Fibroblast of villous mesenchyme (primary cell): Measurements from ENCODE around the gene ATP1A1. TPM values are rescaled to one million over a fixed set of nuclear protein-coding genes. Genes with fewer than 3 reads are reported as not detected.

ENCODE experiments used
- DNase-seq: peaks from one replicate; pipeline ENCODE4 v3.0.0-alpha.2; 2010; ENCODE audit warnings: low read depth
- H3K4me3 ChIP-seq: 2 replicates; pipeline ENCODE4 v1.5.1; 2011; ENCODE audit warnings: low read depth, mild to moderate bottlenecking, low read length
- total RNA-seq: library from RNA; depleted of rRNA; stranded (reverse); fragments of >200 nt; gene quantifications from 2 replicates; pipeline ENCODE4 v1.2.3, GENCODE V29; 2012
- TF ChIP-seq, protein P1 (sequence below): IDR thresholded peaks from 2 replicates; pipeline ENCODE4 v1.5.1; 2012; ENCODE audit warnings: low read depth, mild to moderate bottlenecking, low read length; ENCODE audit not compliant: insufficient read depth

The ATP1A1 gene
- total RNA-seq, 1 donor, result 107 TPM

DNA sequence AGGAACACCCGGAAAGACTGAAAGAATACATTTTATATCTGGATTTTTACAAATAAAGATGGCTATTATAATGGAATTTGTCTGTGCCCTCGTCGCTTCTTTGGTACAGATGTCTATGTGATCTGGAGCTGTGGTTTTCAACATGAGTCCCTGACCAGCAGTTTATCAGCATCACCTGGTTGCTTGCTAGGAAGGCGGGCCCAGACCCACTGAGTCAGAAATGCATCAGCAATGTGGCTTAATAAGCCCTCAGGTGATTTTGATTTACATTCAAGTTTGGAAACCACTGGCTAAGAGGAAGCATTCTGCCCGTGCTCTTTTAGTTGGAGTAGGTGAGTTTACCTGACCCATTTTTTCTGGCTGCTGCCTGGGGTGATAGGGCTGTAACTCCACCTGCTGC lies 31.7 kb downstream of the ATP1A1 start:
- no peak for DNase-seq
- TF ChIP-seq, protein P1, sequence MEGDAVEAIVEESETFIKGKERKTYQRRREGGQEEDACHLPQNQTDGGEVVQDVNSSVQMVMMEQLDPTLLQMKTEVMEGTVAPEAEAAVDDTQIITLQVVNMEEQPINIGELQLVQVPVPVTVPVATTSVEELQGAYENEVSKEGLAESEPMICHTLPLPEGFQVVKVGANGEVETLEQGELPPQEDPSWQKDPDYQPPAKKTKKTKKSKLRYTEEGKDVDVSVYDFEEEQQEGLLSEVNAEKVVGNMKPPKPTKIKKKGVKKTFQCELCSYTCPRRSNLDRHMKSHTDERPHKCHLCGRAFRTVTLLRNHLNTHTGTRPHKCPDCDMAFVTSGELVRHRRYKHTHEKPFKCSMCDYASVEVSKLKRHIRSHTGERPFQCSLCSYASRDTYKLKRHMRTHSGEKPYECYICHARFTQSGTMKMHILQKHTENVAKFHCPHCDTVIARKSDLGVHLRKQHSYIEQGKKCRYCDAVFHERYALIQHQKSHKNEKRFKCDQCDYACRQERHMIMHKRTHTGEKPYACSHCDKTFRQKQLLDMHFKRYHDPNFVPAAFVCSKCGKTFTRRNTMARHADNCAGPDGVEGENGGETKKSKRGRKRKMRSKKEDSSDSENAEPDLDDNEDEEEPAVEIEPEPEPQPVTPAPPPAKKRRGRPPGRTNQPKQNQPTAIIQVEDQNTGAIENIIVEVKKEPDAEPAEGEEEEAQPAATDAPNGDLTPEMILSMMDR, result no peak
- H3K4me3 ChIP-seq, result no peak overlapping the region

- DNase-seq, result no peak
- TF ChIP-seq, protein P1, result no peak
- H3K4me3 ChIP-seq, result no peak overlapping the region
Observed at GRCh38 chr1:116405241-116406135, 32.4 kb downstream of the ATP1A1 start.

DNA sequence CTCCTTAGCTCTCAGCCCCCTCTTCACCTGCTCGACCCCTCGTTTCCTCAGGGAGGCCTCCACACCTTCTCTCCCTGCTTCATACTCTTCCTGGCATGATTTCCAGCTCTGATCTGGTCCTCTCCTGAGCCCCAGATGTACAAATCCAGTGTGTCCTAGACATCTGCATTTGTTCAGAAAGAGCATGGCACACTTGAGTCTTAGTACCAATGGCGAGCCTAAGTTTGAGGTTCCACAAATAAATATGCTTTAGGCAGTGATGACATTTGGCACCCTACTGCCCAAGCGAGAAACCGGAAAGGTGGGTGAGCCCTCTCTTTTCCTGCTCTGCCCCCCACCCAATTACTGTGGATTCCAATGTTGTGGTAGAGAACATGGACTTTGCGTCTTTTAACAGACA lies 34.0 kb downstream of the ATP1A1 start:
- H3K4me3 ChIP-seq, result no peak overlapping the region
- TF ChIP-seq, protein P1, result no peak
- no peak for DNase-seq

DNA sequence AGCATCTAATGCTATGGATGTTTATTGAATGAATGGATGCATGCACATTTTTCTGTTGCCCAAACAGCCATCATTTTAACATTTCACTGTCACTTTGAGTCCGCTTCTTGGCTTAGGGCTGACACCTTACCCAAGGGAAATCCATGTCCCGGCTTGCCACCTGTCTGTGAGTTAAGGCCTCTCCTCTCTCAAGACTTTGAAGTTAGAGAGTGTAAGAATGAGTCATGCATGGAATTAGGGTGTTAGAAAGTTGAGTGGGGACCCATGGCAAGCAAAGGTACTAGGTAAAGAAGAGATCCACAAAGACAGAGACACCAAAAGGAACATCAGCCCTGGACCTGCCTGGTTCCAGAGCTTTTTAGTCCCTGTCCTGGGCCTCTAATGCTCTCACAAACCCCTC lies 35.1 kb downstream of the ATP1A1 start:
- no peak for DNase-seq
- TF ChIP-seq, protein P1, result no peak

DNA sequence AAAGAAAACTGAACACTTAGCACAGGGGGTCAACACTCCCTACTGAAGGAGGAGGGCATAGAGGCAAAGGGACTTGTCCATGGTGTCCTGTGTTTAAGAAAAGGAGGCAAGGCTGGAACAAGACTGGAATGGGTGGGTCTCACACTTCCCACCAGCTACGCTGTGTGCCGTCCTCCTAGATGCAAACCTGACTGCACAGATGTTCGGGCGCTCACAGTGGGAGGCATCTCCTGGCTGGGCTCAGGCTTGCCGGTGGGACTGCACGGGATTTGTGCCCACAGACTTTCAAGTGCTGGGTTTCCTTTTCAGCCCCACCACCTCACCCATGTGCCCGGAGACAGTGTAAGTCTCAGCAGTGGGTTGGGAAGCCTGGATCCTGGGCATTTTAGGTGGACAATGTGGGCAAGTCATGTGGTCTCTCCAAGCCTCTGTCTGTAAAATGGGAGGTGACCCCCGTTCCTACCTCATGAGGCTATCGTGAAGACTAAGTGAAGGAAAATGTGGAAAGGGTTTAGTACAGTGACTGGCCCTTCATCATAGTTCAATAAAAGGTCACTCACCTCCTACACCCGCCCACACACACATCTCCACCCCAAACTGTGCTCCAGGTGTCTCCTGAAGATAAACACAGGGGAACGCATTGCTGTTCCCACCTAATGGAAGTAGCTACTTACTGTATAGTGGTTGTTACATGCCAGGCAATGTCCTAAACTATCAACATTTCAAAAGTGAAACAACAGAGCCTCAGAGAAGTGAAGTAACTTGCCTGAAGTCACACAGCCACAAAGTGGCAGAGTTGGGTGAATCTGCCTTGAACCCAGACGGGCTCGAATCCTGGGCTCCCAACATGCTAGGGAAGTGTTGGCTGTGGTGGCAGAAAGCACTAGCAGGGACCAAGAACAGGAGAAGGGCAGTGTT lies 36.0 kb downstream of the ATP1A1 start:
- TF ChIP-seq, protein P1, result no peak
- DNase-seq, result no peak
- H3K4me3 ChIP-seq, result no peak overlapping the region

More for the DNA sequence above, 35.1 kb downstream of the ATP1A1 start:
- H3K4me3 ChIP-seq, result no peak overlapping the region

DNA sequence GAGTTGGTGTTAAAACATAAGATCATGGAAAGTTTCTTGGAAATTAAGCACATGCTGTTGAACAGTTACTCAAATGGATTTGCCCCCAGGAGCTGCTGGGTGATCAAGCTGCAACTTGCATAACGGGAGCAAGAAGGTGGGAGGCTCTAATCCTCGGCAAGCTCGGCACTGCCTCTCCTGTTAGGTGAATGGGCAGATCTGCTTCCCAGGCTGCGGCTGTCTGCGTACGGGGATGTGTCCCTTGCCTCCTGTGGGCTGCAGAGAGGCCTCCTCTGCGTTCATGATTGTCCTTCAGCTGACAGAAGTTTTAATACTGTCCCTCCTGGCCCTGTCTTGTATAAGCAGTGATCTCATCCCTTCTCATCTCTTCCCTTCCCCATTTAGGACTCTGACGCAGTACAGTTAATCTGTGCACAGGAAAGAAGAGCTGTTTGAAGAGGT lies 36.7 kb downstream of the ATP1A1 start:
- TF ChIP-seq, protein P1, result no peak
- no peak overlapping the region for H3K4me3 ChIP-seq
- DNase-seq, result no peak
